SH-SY5Y (cell line): ENCODE data around the gene BCL11A.

Experiments used
- GATA2 ChIP-seq: IDR thresholded peaks from 2 replicates; pipeline ENCODE4 v1.6.1; 2011; ENCODE audit warnings: mild to moderate bottlenecking, low read depth, low read length
- GATA3 ChIP-seq: IDR thresholded peaks from 2 replicates; pipeline ENCODE4 v1.6.1; 2011; ENCODE audit warnings: low read depth, mild to moderate bottlenecking, low read length, moderate library complexity

DNA sequence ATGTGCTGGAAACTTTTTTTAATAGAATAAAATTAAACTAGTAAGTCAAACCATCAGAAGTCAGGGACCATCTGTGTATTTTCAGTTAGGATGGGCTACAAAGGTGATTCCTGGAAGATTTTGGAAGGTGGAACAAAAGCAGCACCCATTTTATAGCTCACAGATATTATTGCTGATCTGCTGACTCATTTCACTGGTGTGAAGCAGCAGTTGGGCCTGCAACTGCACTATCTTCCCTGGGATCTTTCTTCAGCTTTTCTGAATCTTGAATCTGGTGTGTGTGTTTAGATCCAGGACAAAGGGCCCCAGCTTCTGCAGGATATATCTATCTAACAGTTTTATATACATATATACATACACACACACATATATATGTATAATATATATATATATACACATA lies 35.6 kb upstream of the BCL11A start:
- no peak for TF ChIP-seq GATA2
- TF ChIP-seq GATA3, result no peak
